ENCODE measurements around the gene ANOS1.
A peak's percentile ranks its signal among the peaks of the same experiment; 100 is the strongest.

Gene ANOS1

DNA sequence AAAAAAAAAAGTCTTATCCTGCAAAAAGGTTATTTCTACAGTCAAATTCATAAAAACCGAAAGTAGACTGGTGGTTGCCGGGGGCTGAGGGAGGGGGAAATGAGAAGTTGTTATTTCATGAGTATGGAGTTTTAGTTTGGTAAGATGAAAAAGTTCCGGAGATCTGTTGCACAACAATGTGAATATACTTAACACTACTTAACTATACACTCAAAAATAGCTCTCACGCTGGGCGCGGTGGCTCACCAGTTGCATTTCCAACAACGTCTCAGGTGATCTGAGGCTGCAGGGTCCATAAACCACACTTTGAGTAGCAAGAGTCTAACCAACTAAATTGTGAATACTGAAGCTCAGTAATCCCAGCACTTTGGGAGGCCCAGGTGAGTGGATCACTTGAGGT, 52.4 kb downstream of the ANOS1 start:
- H3K36me3 ChIP-seq (replicated peaks): no peaks in the 10 kb centered on the region
- no peak overlapping the region for H3K4me3 ChIP-seq (ENCODE audit: low read depth, low read length)
- in situ Hi-C loops (cut with HindIII; ENCODE audit: low pct_ligation_motif_present, low sequenced_read_pairs): no loop called here
- no peaks in the 10 kb centered on the region for H3K27me3 ChIP-seq (replicated peaks)
- TF ChIP-seq, protein P1, sequence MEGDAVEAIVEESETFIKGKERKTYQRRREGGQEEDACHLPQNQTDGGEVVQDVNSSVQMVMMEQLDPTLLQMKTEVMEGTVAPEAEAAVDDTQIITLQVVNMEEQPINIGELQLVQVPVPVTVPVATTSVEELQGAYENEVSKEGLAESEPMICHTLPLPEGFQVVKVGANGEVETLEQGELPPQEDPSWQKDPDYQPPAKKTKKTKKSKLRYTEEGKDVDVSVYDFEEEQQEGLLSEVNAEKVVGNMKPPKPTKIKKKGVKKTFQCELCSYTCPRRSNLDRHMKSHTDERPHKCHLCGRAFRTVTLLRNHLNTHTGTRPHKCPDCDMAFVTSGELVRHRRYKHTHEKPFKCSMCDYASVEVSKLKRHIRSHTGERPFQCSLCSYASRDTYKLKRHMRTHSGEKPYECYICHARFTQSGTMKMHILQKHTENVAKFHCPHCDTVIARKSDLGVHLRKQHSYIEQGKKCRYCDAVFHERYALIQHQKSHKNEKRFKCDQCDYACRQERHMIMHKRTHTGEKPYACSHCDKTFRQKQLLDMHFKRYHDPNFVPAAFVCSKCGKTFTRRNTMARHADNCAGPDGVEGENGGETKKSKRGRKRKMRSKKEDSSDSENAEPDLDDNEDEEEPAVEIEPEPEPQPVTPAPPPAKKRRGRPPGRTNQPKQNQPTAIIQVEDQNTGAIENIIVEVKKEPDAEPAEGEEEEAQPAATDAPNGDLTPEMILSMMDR (IDR thresholded peaks at IDR 0.05; ENCODE audit: low read depth, low read length, missing control alignments): no peak
- no peak for DNase-seq
- no peak overlapping the region for H3K27ac ChIP-seq

DNA sequence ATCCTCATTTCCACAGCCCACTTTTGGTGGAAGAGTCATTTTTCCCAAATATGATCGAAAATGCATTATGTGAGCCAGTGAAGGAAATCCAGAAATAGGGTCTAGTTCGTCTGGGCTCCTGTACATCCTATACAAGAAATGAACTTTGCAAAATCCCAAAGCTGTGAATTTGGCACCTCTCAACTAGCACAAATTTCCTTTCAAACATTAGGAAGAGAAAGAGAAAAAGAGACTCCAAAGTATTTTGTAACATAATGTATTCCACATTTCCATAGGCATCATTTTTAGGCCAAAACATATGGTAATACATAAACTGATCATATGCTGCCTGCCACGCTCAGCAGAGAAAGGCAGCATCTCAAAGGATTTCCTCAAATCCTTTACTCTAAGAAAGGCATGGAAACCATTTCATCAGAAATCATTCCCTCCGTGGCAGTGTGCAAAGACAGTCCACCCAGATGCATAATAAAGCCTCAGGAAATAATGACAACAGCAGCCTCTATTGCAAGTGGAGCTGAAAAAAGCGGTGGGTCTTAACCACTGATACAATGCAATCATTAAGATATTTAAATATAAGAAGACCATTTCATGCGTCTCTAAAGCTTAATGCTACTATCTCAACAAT, 56.8 kb downstream of the ANOS1 start:
- Histone ChIP-seq H3K4me3 (ENCODE audit: low read depth, low read length) (no peak overlapping the region), H3K36me3 (replicated peaks) (no peaks in the 10 kb centered on the region), H3K27me3 (replicated peaks) (no peaks in the 10 kb centered on the region), H3K27ac (no peak overlapping the region)
- TF ChIP-seq, protein P1 (IDR thresholded peaks at IDR 0.05; ENCODE audit: low read depth, low read length, missing control alignments): no peak
- in situ Hi-C loops (cut with HindIII; ENCODE audit: low pct_ligation_motif_present, low sequenced_read_pairs): no loop called here
- DNase-seq: no peak

DNA sequence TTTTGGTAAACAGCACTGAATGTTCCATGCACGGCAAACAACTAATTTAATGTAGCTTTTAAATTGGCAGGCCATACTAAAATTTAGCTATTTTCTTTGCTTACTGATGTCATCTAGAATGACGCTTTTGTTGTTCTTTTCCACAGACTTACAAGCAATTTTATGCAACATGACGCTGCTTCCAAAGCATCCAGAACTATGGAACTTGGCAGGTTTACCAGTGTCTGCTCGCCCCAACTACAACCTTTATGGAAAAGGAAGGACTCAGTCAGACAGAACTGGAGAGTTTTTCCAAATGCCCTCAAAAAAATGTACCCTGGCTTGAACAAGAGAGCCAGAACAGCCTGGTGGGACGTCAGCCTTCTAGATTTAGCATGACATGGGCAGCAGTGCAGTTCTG, 58.7 kb downstream of the ANOS1 start:
- DNase-seq: no peak
- in situ Hi-C loops (cut with HindIII; ENCODE audit: low pct_ligation_motif_present, low sequenced_read_pairs): no loop called here
- TF ChIP-seq, protein P1 (IDR thresholded peaks at IDR 0.05; ENCODE audit: low read depth, low read length, missing control alignments): no peak

DNA sequence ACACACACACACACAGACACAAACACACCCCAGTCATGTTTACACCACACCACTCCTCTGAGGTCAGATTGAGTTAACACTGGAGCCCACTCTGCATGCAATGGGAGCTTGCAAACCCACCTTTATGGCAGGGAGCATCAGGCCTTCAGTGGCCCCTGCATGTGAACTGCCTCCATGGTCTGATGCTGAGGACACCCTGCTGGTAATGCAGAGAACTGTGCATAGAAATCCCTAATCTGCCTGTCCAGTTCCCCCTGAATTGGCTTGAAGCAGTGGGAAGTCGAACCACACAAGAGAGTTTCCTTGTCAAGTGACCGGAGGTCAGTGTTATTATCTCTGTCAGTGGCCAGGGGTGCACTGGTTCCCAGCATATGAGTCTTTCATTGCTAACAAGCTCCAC, 59.8 kb downstream of the ANOS1 start:
- DNase-seq: no peak
- TF ChIP-seq, protein P1 (IDR thresholded peaks at IDR 0.05; ENCODE audit: low read depth, low read length, missing control alignments): peak; percentile 33
- H3K27ac ChIP-seq: no peak overlapping the region
- no peak overlapping the region for H3K4me3 ChIP-seq (ENCODE audit: low read depth, low read length)
- in situ Hi-C loops (cut with HindIII; ENCODE audit: low pct_ligation_motif_present, low sequenced_read_pairs): no loop called here
- H3K27me3 ChIP-seq (replicated peaks): no peaks in the 10 kb centered on the region
- no peaks in the 10 kb centered on the region for H3K36me3 ChIP-seq (replicated peaks)

More for the DNA sequence above, 58.7 kb downstream of the ANOS1 start:
- H3K4me3 ChIP-seq (ENCODE audit: low read depth, low read length): no peak overlapping the region
- H3K27me3 ChIP-seq (replicated peaks): no peaks in the 10 kb centered on the region
- no peak overlapping the region for H3K27ac ChIP-seq
- no peaks in the 10 kb centered on the region for H3K36me3 ChIP-seq (replicated peaks)

DNA sequence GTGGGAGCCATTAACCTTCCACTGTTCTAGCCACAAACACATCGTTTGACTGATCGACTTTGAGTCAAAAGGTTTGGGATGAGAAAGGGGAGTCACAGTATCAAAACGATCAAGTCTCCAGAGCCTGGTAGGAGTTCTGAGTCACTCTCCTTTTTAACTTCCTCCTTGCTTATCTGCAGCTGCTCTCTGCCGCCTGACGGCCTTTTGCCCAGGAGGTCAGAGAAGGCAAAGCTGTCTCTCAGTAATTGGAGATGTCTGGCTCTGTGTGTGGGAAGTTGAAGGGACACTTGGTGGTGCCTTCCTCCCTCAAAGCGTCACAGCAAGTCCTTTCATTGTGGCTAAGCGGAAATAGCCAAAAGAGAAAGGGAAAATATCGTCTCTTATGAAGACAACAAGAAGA, 63.1 kb downstream of the ANOS1 start:
- Histone ChIP-seq H3K36me3 (replicated peaks) (no peaks in the 10 kb centered on the region), H3K27ac (no peak overlapping the region), H3K4me3 (ENCODE audit: low read depth, low read length) (no peak overlapping the region), H3K27me3 (replicated peaks) (no peaks in the 10 kb centered on the region)
- DNase-seq: no peak
- TF ChIP-seq, protein P1 (IDR thresholded peaks at IDR 0.05; ENCODE audit: low read depth, low read length, missing control alignments): no peak
- in situ Hi-C loops (cut with HindIII; ENCODE audit: low pct_ligation_motif_present, low sequenced_read_pairs): no loop called here

DNA sequence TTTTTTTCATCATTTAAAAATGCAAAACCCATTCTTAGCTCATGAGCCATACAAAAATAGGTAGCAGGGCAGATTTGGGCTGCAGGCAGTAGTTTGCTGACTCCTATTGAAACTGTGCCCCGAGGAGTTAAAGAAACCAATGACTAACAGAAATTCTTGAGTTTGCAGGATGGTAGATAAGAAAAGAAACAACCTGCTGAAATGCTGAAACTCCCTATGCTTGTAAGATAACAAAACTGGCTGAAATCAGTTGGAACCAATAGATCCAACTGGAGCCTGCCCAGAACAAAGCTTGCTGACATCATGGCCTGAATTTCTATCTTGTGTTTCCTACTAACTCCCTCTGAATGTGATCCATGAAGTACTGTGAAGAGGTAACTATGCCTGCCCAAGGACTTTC, 68.6 kb downstream of the ANOS1 start:
- no peaks in the 10 kb centered on the region for H3K36me3 ChIP-seq (replicated peaks)
- in situ Hi-C loops (cut with HindIII; ENCODE audit: low pct_ligation_motif_present, low sequenced_read_pairs): no loop called here
- peak; percentile 2 for DNase-seq
- H3K27me3 ChIP-seq (replicated peaks): no peaks in the 10 kb centered on the region
- H3K4me3 ChIP-seq (ENCODE audit: low read depth, low read length): no peak overlapping the region
- no peak overlapping the region for H3K27ac ChIP-seq
- TF ChIP-seq, protein P1 (IDR thresholded peaks at IDR 0.05; ENCODE audit: low read depth, low read length, missing control alignments): no peak
